C4-2B (cell line): ENCODE results near the gene SEH1L.

ENCODE experiments used
- CTCF ChIP-seq: fragments of 450-650 bp; conservative IDR thresholded peaks from 2 replicates; pipeline ENCODE4 v1.5.1; 2017; ENCODE audit warnings: mild to moderate bottlenecking
- ZFX ChIP-seq: fragments of 450-650 bp; IDR thresholded peaks from 2 replicates; pipeline ENCODE4 v1.6.1; 2017

- TF ChIP-seq ZFX, result no peak
- no peak for TF ChIP-seq CTCF
Observed at GRCh38 chr18:12944709-12945108, 3.1 kb upstream of the SEH1L start.
